NCI-H2107 treated with DMSO at 0.1 percent for 48 hours (cell line): ENCODE results near the gene LRTM2.

Experiments
- DNase-seq: peaks from one replicate; lab custom pipeline; 2025; ENCODE audit not compliant: unreplicated experiment; lab: John Stamatoyannopoulos, UW

The LRTM2 gene

DNA sequence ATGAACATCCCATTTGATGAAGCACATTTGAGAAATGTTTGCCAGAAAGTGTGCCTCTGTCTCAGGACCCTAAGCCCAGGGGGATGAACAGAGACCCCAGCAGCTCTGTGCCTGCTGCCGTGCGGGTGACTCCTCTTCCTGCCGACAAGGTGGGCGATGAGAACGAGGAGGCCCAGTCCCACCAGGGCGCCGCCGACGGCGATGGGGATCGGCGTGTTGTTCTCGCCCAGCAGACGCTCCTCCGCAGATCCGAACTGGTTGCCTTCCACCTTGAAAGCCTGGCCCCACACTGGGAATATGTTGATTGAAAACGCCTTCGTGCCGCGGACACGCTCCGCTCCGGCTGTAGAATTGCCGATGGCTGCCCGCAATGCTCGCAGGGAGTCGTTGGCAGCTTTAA is 44.1 kb downstream of the LRTM2 start:
- no peak for DNase-seq

DNA sequence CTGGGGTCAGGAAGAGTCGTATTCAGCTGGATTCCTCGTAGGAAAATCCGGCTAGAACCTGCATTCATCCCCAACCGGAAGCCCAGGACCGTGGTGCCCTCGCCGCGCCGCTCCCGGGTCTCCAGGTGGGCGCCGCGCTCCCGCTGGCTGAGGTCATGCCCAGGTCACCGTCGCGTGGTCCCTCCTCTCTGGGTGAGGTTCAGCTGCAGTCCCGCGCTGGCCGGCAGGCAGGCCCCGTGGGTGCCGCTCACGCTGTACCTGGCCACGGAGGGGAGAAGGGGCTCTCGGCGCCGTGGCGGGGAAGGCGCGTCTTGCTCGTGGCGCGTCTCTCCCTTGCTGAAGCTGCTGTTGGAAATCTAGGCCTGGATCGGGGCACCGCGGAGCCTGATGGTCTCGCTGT is 44.5 kb downstream of the LRTM2 start:
- DNase-seq: no peak

DNA sequence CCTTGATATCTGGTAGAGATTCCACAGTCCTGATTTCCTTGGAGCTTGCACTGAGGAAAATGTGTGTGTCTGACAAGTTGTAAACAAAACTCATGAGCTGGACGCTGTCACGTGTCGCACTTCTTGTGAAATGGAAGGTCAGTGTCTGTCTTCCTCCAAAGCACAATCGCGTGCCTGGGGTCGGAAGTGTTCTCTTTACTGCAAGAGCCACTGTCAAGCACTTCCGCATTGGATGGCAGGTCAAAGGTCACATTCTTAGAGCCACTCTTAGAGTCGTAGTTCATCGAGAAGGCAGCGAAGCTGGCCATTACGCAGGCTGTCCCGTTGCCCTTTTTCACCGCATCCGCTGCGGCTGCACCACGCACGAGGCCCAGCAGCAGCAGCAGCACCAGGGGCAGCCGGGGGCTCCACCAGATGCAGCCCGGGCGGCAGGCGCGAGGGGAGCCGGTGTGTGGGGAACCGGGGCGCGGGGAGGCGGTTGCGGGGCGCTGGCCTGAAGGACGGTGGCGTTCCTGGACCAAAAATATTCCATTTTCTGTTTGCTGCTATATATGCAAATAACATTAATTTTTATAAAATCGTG is 45.0 kb downstream of the LRTM2 start:
- DNase-seq: no peak

DNA sequence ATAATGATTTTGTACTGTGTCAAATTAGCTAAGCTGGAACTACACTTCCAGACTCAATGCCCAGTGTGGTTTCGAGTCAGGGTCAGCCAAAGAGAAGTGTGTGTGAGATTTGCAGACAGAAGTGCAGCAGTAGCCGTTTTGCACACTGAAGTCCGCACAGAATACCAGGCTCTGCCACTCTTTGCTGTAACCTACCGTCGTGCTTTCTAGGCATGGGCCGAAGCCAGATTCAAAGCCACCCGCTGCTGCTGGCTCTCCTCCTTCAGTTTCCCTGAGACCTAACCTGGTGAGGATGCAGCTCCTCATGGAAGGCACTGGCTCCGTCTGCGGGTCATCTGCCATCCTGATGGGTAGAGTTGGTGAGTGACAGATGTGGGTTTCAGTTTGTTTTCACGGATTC is 48.8 kb downstream of the LRTM2 start:
- DNase-seq: no peak

DNA sequence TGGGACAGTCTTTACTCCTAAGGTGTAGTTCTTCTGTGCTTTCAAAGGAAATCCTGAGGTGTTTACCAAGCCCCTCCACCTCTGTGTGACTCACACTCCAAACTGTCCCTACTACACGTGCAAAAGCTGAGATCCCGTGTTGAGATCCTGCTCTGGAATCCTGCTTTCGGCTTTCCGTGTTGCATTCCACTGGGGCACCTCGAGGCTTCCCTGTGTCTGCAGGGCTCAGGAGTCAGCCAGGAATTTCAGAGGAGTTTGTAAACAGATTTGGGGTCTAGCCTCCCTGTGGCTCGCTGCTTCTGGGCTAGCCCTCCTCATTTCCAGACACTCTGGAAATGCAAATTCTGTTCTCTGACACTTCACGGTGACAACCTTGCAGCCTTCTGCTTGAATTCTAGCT is 49.7 kb downstream of the LRTM2 start:
- no peak for DNase-seq

DNA sequence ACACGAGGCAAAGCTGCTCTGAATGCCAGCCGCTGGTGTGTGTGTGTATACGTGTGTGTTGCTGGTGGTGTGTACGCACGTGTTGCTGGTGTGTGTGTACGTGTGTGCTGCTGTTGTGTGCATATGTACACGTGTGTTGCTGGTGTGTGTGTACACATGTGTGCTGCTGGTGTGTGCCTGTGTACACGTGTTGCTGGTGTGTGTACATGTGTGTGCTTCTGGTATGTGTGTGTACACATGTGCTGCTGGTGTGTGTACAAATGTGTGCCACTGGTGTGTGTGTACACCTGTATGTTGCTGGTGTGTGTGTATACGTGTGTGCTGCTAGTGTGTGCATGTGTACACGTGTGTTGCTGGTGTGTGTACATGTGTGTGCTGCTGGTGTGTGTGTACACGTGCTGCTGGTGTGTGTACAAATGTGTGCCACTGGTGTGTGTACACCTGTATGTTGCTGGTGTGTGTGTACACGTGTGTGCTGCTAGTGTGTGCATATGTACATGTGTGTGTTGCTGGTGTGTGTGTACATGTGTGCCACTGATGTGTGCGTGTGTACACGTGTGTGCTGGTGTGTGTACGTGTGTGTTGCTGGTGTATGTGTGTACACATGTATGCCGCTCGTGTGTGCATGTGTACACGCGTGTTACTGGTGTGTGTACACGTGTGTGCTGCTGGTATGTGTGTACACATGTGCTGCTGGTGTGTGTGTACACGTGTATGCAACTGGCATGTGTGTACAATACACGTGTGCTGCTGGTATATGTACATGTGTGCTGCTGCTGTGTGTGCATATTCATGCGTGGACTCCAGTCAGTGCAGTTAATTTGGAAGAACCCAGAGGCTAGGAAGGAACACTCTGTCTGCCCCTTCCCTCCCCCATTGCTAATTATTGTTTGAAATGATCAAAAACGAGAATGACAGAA is 50.9 kb downstream of the LRTM2 start:
- no peak for DNase-seq

DNA sequence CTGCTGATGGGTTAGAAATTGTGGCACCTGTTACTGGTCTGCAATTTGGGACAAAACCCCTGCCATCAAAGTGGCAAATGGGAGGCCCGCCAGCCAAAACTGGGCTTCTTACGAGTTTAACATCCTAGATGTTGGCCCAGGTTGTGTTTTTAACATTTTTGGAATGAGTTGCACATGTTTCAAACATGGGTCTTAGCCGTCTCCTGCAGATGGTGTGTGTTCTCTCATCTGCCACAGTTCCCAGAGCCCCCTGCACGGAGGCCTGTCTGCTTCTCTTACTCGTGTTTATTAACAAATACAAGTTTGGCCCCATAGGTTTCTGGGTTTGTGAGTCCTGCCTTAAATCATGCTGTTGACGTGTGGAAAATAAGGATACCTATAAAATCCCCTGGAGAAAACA is 51.6 kb downstream of the LRTM2 start:
- no peak for DNase-seq

DNA sequence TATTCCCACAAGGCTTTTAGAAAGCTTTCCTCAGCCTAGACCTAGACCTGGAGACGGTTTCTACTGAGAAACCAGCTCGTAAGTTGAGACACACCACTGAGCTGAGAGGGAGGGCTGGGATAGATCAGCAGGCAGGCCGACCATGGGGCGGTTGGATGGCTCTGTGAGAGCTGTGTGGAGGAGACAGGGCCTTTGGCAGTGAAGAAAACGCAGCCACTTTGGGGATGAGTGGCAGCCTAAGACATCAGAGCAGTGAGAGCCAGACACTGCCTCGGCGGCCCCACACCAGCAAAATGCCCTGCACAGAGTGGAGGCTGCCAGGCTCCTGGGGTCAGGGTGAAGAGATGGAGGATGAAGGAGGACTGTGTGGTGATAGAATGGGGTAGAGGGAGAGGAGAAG is 52.1 kb downstream of the LRTM2 start:
- no peak for DNase-seq

DNA sequence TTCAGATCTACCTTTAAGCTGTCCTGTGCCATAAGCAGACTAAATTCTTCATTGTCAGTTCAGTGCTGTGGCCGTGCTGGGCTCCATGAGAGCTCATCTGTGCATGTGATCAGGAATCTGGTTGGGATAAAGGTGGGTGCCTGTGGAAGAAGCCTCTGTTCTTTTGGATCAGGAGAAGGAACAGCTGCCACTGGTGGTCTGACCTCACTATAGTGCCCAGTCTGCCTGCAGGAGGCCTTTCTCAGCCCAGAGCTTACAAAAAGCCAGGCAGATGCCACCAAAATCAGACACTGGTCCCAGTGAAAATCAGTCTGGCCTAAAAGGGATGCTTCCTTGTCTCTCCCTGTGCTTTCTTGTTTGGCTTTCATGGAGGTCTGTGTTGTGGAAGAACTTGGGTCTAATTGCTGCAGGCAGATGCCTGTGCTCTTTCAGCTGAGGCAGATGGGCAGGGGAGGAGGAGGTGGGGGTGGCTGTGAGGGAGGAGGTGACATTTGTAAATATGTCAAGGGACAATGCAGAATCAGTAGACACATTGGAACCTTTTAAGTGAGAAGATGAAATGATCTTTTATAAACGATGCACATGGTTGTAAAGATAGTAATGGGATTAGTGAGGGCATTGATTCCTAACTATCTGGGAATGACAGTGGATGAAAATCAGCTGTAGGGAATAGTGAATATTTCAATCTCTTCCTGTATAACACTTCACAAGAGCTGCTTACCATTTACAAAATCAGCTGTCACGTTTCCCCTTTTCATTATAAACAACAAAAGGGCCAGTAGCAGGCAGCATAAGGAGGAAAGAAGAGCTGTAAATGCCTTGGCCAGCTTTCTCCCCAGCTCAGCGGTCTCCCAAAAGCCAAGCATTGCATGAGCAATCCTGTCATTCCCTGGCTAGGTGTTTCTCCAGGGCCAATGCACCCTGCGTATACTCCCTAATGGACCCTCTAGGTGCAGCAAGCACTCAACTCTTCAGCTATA is 53.5 kb downstream of the LRTM2 start:
- DNase-seq: no peak

DNA sequence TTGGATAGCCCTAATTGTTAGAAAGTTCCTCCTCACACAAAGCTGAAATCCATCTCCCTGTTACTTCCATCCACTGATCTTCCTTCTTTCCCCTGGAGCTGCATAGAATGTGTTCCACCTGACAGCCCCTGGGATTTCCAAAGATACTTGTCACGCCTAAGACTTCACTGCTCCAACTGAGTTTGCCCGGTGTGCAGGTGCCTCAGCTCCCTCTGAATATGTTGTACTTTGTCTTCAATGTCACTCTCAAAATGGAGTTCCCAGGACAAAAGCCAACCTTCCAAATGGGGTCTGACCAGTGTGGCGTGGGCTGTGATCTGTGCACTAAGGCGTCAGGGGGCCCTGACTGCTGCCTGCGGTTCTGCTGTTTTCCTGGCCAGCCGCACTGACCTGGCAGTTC is 55.2 kb downstream of the LRTM2 start:
- no peak for DNase-seq

DNA sequence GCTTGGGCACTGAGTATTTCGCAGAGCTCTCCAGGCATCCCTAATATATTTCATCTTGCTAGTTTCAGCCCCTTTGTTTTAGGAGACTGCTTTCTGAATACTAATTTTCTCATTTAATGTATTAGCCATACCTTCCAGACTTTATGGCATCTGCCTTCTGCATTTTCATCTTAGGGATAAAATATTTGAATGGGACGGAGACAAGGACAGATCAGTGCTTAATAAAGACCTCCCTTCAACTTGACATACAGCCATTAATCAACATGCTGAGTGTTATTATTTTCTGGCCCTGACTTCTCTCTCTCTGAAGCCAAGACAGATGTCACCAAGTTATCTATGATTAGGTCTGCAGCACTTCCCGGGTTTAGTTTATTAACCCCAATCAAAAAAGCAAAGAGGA is 55.7 kb downstream of the LRTM2 start:
- DNase-seq: no peak

DNA sequence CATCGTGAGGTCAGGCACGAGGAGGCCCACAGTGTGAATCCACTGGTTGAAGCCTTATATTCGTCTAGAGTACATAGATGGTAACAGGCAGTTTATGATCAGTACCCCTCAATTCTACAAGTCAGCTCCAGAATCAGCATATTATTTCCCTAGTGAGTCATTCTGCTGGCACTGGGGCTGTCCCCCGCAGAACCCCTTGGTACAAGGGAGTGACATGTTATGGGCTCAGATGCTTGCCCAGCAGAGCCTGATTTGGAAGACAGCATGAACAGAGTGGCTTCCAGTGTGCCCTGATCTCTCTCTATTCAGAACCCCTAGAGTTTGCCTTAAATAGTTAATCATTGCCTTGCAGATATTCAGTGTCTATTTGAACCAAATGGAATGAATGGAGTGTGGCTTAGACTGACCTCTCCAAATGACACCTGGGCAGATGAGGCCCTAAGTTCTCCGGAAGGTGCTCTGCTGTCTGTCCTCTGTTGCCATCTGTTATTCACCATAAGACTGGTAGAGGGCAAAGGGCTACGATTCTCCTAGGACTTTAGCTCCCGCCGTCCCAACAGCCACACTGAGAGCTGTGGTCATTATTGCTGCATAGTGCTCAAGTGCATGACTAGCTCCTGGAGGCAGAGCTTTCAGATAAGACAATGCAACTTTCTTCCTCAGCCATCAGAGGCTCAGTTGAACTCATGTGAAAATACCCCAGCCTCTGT is 57.0 kb downstream of the LRTM2 start:
- DNase-seq: no peak

DNA sequence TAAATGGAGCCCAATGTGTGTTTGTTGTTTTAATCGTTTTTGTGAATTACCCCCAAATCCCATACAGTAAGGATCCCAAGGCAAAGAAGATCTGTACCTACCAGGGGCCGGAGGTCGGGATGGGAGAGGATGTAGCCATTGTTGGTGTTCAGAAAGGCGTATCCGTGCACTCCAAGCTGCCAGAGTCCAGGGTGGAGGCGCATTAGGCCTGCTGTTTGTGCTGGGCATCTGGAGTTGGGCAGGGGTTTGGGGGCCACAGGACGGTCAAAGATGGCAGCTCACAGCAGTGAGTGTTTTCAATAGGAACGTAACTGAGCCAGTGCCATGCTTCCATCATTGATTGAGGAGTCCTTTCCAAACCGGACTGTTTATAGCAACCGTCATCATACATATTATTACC is 57.8 kb downstream of the LRTM2 start:
- no peak for DNase-seq

DNA sequence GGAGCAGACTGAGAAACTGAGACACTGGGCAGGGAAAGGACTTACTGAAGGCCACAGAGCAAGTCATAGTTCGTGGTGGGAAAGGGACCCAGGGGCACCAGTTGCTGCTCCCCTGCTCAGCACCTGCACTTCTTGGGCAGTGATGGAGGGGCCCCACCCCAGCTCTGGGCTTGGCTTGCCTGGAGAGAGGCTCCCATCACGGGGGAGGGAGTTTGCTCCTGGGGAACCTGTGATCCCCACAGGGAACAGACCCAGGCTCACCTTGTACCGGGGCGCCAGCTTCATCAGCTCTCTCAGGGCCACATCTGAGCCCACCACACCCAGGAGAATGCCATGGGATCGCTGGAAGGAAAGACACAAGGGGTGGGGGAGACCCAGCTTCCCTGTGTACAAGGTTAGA is 58.3 kb downstream of the LRTM2 start:
- no peak for DNase-seq

DNA sequence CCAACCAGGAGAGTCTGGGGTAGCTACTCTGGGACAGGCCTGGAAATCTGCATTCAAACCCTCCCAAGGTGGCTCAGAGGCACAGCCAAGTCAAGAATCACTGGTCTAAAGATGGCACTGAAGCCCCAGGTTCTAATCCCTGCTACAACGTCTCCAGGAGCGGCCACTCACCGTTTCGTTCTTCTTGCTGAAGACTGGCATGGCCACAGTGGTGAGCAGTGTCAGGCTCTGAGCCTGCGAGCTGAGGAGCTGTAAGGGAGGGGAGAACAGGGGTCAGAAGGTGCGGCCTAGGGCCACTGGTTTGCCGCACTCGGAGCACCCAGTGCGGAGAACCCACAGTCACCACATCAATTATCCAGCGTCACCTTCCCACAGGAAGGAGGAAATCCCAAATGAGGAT is 59.3 kb downstream of the LRTM2 start:
- no peak for DNase-seq

DNA sequence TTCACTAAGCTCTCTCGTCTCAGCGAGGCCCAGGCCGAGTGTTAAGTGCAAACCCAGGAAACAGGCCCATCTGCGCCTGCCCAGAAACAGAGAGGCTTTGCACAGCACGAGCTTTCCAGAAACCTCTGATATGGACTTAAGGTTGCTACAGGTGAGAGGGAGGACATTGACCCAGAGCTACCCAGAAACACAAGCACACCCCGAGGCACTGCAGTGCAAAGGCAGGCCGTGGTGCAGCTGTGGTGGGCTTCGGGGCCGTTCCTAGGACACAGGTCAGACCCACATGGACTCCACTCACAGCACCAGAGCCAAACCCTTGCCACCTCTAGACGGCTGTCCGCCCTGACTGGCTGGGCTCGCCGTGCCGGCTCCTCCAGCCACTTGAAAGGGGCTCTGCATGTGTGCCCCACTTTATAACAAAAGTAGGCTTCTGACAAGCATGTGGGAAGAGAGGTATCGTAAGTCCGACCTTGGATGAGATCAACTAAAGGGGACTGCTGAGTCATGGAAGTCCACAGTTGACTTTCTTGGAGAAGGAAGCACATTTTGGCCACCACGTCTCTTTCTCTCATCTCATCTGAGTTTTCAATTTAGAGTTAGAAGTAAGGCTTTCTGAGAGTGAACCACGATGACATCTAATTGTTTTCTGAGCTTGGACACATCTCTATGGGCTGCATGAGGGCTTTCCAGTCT is 59.9 kb downstream of the LRTM2 start:
- no peak for DNase-seq

DNA sequence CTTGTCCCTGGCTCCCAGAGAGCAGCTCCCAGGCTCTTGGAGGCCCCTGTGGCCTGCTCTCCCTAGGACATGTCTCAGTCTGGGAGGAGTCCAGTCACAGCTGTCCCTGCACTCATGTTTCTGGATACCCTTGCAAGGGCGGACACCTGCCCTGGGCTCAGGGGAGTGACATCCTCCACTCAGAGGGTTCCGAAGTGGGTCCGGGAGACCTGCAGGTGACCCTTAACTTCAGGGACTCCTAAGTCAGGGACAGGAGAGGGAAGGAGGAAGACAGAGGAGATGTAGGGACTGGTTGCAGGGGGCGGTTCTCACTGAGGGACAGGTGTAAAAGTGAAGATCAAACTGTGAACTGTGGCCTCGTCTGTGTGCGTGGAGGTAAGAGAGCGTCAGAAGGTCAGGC is 60.5 kb downstream of the LRTM2 start:
- no peak for DNase-seq

DNA sequence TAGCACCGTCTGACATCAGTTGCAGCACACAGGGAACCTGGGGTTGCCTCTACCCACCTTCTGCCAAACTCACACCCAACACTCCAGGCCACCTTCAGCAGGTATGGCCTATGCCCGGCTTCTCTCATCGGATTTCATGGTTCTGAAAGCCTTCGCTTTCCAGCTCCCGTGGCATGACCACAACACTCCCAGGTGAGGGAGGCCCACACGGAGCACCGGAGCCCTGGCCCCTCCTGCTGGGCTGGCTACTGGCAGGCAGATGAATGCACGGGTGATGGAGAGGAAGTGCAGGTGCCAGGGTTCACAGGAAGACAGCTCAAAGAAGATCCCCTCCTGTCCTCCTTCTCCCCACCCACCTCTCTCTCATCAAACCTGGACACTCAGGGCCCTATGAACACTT is 60.9 kb downstream of the LRTM2 start:
- DNase-seq: no peak

DNA sequence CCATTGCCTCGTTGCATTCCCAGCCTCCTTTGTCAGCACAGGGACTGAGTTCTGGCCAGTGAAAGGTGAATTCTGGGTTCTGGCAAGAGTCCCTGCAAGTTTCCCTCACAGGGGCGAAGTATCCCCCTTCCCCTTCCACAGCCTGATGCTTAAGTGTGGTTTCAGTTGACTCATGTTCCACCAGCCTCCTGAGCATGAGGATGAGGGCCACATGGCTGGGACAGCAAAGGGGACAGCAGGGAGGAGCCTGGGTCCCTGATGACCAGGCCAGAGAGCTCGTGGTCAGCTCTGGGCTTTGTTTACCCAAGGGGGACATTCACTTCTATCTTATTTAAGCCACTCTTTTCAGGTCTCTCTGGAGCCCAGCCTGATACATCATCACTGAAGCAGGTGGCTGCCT is 61.6 kb downstream of the LRTM2 start:
- no peak for DNase-seq

DNA sequence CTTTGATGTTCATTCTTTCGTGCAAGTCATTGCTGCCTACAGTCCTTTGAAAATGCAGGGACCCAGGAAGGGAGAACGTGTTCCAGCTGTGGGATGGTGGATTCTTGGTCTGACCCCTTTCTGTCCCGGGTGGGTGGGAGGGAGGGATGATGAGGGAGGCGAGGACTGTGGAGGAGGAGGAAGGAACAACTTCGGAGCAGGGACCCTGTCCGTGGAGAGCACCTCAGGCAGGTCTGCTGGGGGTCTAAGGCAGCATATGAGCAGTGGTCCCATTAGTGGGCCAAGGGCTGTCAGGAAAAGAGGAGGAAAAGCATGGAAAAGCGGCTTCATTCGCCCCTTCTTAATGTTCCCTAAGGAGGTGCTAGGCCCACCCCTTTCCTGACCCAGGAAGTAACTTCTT is 62.0 kb downstream of the LRTM2 start:
- no peak for DNase-seq
